Naive thymus-derived CD4-positive, alpha-beta T cell (primary cell): Measurements from ENCODE around the gene PSPH. TPM values are rescaled to one million over a fixed set of nuclear protein-coding genes. Genes with fewer than 3 reads are reported as not detected.

Experiments used
- ATAC-seq: fragments of 150-1000 bp; cut with Tn5 transposase; 2 replicates; pipeline ENCODE4 v1.10.0; 2021; ENCODE audit warnings: mild to moderate bottlenecking, moderate library complexity
- CTCF ChIA-PET: fragments of 350-600 bp; sonication (Branson Sonifier 250); formaldehyde crosslinking; loops from one replicate; lab custom pipeline; 2021; ENCODE audit warnings: antibody characterized with exemption; lab: Charles Lee
- POLR2A ChIA-PET: fragments of 350-600 bp; sonication (Branson Sonifier 250); formaldehyde crosslinking; loops from one replicate; lab custom pipeline; 2021; ENCODE audit warnings: antibody characterized with exemption, inconsistent platforms; lab: Charles Lee
- DNase-seq, 9 donors: peaks; one replicate each; pipeline versions ENCODE4 v3.0.0 to v3.0.0-alpha.2; 2020 to 2022; ENCODE audit warnings: mixed read lengths in 1 of 9
- H3K27ac ChIP-seq: one replicate; pipeline ENCODE4 v1.7.0; 2013; ENCODE audit warnings: mild to moderate bottlenecking, low read depth, low read length, moderate library complexity
- H3K27me3 ChIP-seq, 2 donors: one replicate each; pipeline ENCODE4 v1.7.0; 2013; ENCODE audit warnings: low read length in 2 of 2, mild to moderate bottlenecking in 2 of 2, moderate library complexity in 2 of 2; ENCODE audit not compliant: control insufficient read depth in 2 of 2, insufficient read depth in 2 of 2
- H3K36me3 ChIP-seq, 3 experiments: 1 replicate in 2 of 3; 2 replicates in 1 of 3; pipeline ENCODE4 v1.7.0; 2013; ENCODE audit warnings: low read length in 3 of 3, mild to moderate bottlenecking in 3 of 3, moderate library complexity in 1 of 3; ENCODE audit not compliant: insufficient read depth in 3 of 3, control insufficient read depth in 2 of 3
- H3K4me1 ChIP-seq, 2 donors: one replicate each; pipeline ENCODE4 v1.7.0; 2013; ENCODE audit warnings: low read length in 2 of 2, mild to moderate bottlenecking in 2 of 2, moderate library complexity in 1 of 2; ENCODE audit not compliant: control insufficient read depth in 2 of 2, insufficient read depth in 2 of 2
- H3K4me3 ChIP-seq: 2 replicates; pipeline ENCODE4 v1.7.0; 2013; ENCODE audit warnings: mild to moderate bottlenecking, low read length
- H3K9me3 ChIP-seq, 3 experiments: 1 replicate in 2 of 3; 2 replicates in 1 of 3; pipeline ENCODE4 v1.7.0; 2013; ENCODE audit warnings: low read length in 3 of 3; ENCODE audit not compliant: control insufficient read depth in 2 of 3
- H3K27ac Mint-ChIP-seq, 9 donors: one replicate each; pipeline ENCODE4 v1.8.0; 2020 to 2022; ENCODE audit warnings: mixed read lengths in 9 of 9, mild to moderate bottlenecking in 8 of 9, moderate library complexity in 5 of 9, inconsistent platforms in 2 of 9
- H3K27me3 Mint-ChIP-seq, 5 donors: one replicate each; pipeline ENCODE4 v1.8.0; 2021 to 2022; ENCODE audit warnings: mixed read lengths in 5 of 5, mild to moderate bottlenecking in 1 of 5
- H3K36me3 Mint-ChIP-seq, 5 donors: one replicate each; pipeline ENCODE4 v1.8.0; 2020 to 2022; ENCODE audit warnings: mixed read lengths in 5 of 5, mild to moderate bottlenecking in 3 of 5, inconsistent platforms in 1 of 5
- H3K4me1 Mint-ChIP-seq, 7 donors: one replicate each; pipeline ENCODE4 v1.8.0; 2020 to 2022; ENCODE audit warnings: mixed read lengths in 7 of 7, mild to moderate bottlenecking in 3 of 7, inconsistent platforms in 1 of 7
- H3K4me3 Mint-ChIP-seq, 10 donors: one replicate each; pipeline ENCODE4 v1.8.0; 2020 to 2022; ENCODE audit warnings: mild to moderate bottlenecking in 10 of 10, mixed read lengths in 10 of 10, moderate library complexity in 6 of 10, inconsistent platforms in 2 of 10
- H3K9me3 Mint-ChIP-seq, 11 donors: one replicate each; pipeline ENCODE4 v1.8.0; 2020 to 2022; ENCODE audit warnings: mixed read lengths in 11 of 11, mild to moderate bottlenecking in 4 of 11, inconsistent platforms in 1 of 11, moderate library complexity in 1 of 11
- intact Hi-C, 2 donors: fragments of 100-400 bp; cut with micrococcal nuclease; formaldehyde crosslinking; loops; one replicate each; pipeline ENCODE4 v1.15.1; 2023
- polyA plus RNA-seq, 2 donors: library from polyadenylated mRNA; unstranded; fragments of 300-500 nt; fragmentation: Illumina TruSeq; gene quantifications; one replicate each; pipeline ENCODE4 v1.2.3, GENCODE V29; 2021
- total RNA-seq, 6 experiments: library from RNA in 5 of 6; stranded (reverse) in 5 of 6; gene quantifications; 1 replicate in 5 of 6; 2 replicates in 1 of 6; pipeline ENCODE4 v1.2.3 and lab custom pipeline; 2021 to 2026

PSPH gene
- total and polyA plus RNA-seq, 7 experiments from 2014 or later: 3.5 to 10.4 (median 6.5) TPM

- Mint-ChIP-seq H3K27me3 (peaks cover 0 to 2% (median 0%) of the 10 kb centered on the region in 5 donors), H3K4me3 (peak within 1 kb of the TSS; percentile 83 to 95 (median 92)), H3K4me1 (peaks cover 16 to 37% (median 22%) of the 10 kb centered on the region in 7 donors), H3K36me3 (peaks cover 0 to 24% (median 13%) of the 10 kb centered on the region in 5 donors), H3K9me3 (peaks cover 0 to 4% (median 0%) of the 10 kb centered on the region in 11 donors), H3K27ac (peak within 1 kb of the TSS; percentile 93 to 98 (median 96))
- ChIA-PET CTCF (no interaction called here), POLR2A (interaction anchor here (0.6 to 5.7 kb wide), 8 partner anchors 9 to 186 kb away, joined by 3 to 37 read pairs (median 4); partner anchors contain the start of genes CCT6A, CHCHD2 and PSPH)
- intact Hi-C loops: loop anchor here (1.0 to 5.0 kb wide), 7 partner anchors 10 to 177 kb away; partner anchors contain the start of genes CCT6A (in 2 of the 2), CHCHD2 (in 2 of the 2), PSPH (in 2 of the 2) and MRPS17 (in 1 of the 2)
- peak within 1 kb of the TSS; percentile 88 for H3K27ac ChIP-seq
- no peaks in the 10 kb centered on the region for H3K27me3 ChIP-seq
- peak within 1 kb of the TSS; percentile 98 for H3K4me3 ChIP-seq
- H3K4me1 ChIP-seq: peaks cover 7 to 8% of the 10 kb centered on the region in 2 donors
- ATAC-seq (peak; percentile 96), DNase-seq (peak; percentile 86 to 96 (median 93))
- no peaks in the 10 kb centered on the region for H3K9me3 ChIP-seq
- peaks cover 3 to 47% (median 10%) of the 10 kb centered on the region in 3 experiments for H3K36me3 ChIP-seq
These were observed 12.8 kb upstream of the PSPH start, which contains the start of gene SUMF2 for GRCh38 chr7:56063882-56064625. Gene SUMF2, plus strand, starts transcription at chr7:56064286. Its CDS starts 26 bp downstream, at chr7:56064312.

GRCh38 chr7:56063500-56063881, 12.2 kb upstream of the PSPH start:
- DNase-seq: no peak
- H3K27me3 ChIP-seq: no peaks in the 10 kb centered on the region
- H3K4me3 ChIP-seq: peak overlapping the region; percentile 98
- peak overlapping the region; percentile 88 for H3K27ac ChIP-seq
- no peaks in the 10 kb centered on the region for H3K9me3 ChIP-seq
- intact Hi-C loops: loop anchor here in 1 of 2 donors (5.0 kb wide), 1 partner anchor 176 kb away; the partner anchor contains the start of gene ZNF713
- POLR2A ChIA-PET: interaction anchor here (1.3 to 5.7 kb wide), 4 partner anchors 10 to 100 kb away, joined by 4 to 37 read pairs (median 18); partner anchors contain the start of genes CCT6A, CHCHD2 and PSPH
- Mint-ChIP-seq H3K27me3 (peaks cover 0 to 2% (median 0%) of the 10 kb centered on the region in 5 donors), H3K4me3 (peak overlapping the region in 9 of 10 donors; percentile 83 to 94 (median 92)), H3K4me1 (peaks cover 16 to 39% (median 22%) of the 10 kb centered on the region in 7 donors), H3K36me3 (peaks cover 0 to 22% (median 14%) of the 10 kb centered on the region in 5 donors), H3K27ac (peak overlapping the region; percentile 93 to 98 (median 96)), H3K9me3 (peaks cover 0 to 4% (median 0%) of the 10 kb centered on the region in 11 donors)
- CTCF ChIA-PET: interaction anchor here (0.5 to 1.4 kb wide), 2 partner anchors 11 to 66 kb away, joined by 4 to 7 read pairs; no protein-coding TSS in a partner anchor
- ATAC-seq: no peak
- H3K36me3 ChIP-seq: peaks cover 2 to 46% (median 10%) of the 10 kb centered on the region in 3 experiments
- H3K4me1 ChIP-seq: peaks cover 7 to 8% of the 10 kb centered on the region in 2 donors

DNA sequence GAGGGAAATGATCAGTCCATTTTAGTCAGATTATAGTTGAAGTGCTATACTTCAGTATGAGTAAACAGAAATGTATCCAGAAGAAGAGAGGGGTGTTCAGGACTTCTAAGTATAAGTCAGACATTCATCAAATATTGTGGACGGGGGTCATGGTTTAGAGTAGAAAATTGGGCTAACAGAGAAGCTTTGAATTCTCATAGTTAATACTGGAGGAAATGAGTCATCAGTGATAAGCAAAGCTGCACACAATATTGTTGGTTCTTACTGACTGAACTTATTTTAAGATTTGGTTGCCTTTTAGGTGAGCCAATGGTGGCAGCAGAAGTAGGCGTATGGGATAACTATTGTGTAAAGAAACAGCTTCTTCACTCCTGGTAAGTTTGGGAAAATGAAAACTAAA, 11.1 kb upstream of the PSPH start:
- H3K36me3 Mint-ChIP-seq: peaks cover 0 to 27% (median 16%) of the 10 kb centered on the region in 5 donors
- peaks cover 16 to 46% (median 22%) of the 10 kb centered on the region in 7 donors for H3K4me1 Mint-ChIP-seq
- peak overlapping the region in 5 of 10 donors; percentile 3 to 57 (median 24) for H3K4me3 Mint-ChIP-seq
- H3K27ac Mint-ChIP-seq: peak overlapping the region; percentile 19 to 98 (median 76)
- H3K9me3 Mint-ChIP-seq: peaks cover 0 to 4% (median 0%) of the 10 kb centered on the region in 11 donors
- no peak for ATAC-seq
- CTCF ChIA-PET: interaction anchor here (0.6 to 1.4 kb wide), 2 partner anchors 9 to 12 kb away, joined by 5 to 7 read pairs; no protein-coding TSS in a partner anchor
- H3K27me3 Mint-ChIP-seq: peaks cover 0 to 2% (median 0%) of the 10 kb centered on the region in 5 donors
- Histone ChIP-seq H3K4me1 (peaks cover 7 to 8% of the 10 kb centered on the region in 2 donors), H3K9me3 (no peaks in the 10 kb centered on the region), H3K27me3 (no peaks in the 10 kb centered on the region), H3K4me3 (no peak overlapping the region), H3K36me3 (peaks cover 7 to 55% (median 13%) of the 10 kb centered on the region in 3 experiments), H3K27ac (peak overlapping the region; percentile 88)
- intact Hi-C loops: loop anchor here in 1 of 2 donors (5.0 kb wide), 1 partner anchor 175 kb away; the partner anchor contains the start of gene ZNF713
- POLR2A ChIA-PET: interaction anchor here (0.6 to 5.7 kb wide), 5 partner anchors 8 to 44 kb away, joined by 3 to 37 read pairs (median 6); partner anchors contain the start of genes CCT6A, CHCHD2 and PSPH
- no peak for DNase-seq

- Histone ChIP-seq H3K27me3 (no peaks in the 10 kb centered on the region), H3K4me1 (peaks cover 6 to 9% of the 10 kb centered on the region in 2 donors), H3K36me3 (peaks cover 17 to 52% (median 26%) of the 10 kb centered on the region in 3 experiments), H3K27ac (no peak overlapping the region), H3K9me3 (no peaks in the 10 kb centered on the region), H3K4me3 (no peak overlapping the region)
- H3K27me3 Mint-ChIP-seq: no peaks in the 10 kb centered on the region
- POLR2A ChIA-PET: interaction anchor here (1.1 to 2.9 kb wide), 2 partner anchors 9 to 11 kb away, joined by 6 to 16 read pairs; partner anchors contain the start of gene SUMF2
- peak overlapping the region in 4 of 10 donors; percentile 12 to 95 (median 37) for H3K4me3 Mint-ChIP-seq
- ATAC-seq: no peak
- peaks cover 26 to 55% (median 47%) of the 10 kb centered on the region in 7 donors for H3K4me1 Mint-ChIP-seq
- CTCF ChIA-PET: interaction anchor here (0.8 to 1.9 kb wide), 3 partner anchors 19 to 50 kb away, joined by 3 to 7 read pairs (median 5); no protein-coding TSS in a partner anchor
- peaks cover 5 to 18% (median 15%) of the 10 kb centered on the region in 5 donors for H3K36me3 Mint-ChIP-seq
- peaks cover 0 to 2% (median 0%) of the 10 kb centered on the region in 11 donors for H3K9me3 Mint-ChIP-seq
- peak overlapping the region in 5 of 9 donors; percentile 31 to 78 (median 48) for H3K27ac Mint-ChIP-seq
- no peak for DNase-seq
- intact Hi-C loops: loop anchor here (5.0 kb wide), 2 partner anchors 482 to 1297 kb away; partner anchors contain the start of genes SEC61G (in 2 of the 2) and VOPP1 (in 2 of the 2)
These were observed 2.7 kb upstream of the PSPH start for GRCh38 chr7:56053993-56054392.

GRCh38 chr7:56053379-56053778, 2.1 kb upstream of the PSPH start:
- H3K4me1 Mint-ChIP-seq: peaks cover 26 to 57% (median 47%) of the 10 kb centered on the region in 7 donors
- no peak for DNase-seq
- CTCF ChIA-PET: interaction anchor here (0.8 to 1.9 kb wide), 3 partner anchors 20 to 49 kb away, joined by 3 to 7 read pairs (median 5); no protein-coding TSS in a partner anchor
- H3K36me3 Mint-ChIP-seq: peaks cover 5 to 16% (median 13%) of the 10 kb centered on the region in 5 donors
- Histone ChIP-seq H3K27me3 (no peaks in the 10 kb centered on the region), H3K27ac (peak overlapping the region; percentile 91), H3K4me1 (peaks cover 6 to 9% of the 10 kb centered on the region in 2 donors), H3K36me3 (peaks cover 17 to 47% (median 23%) of the 10 kb centered on the region in 3 experiments), H3K4me3 (no peak overlapping the region), H3K9me3 (no peaks in the 10 kb centered on the region)
- H3K27me3 Mint-ChIP-seq: no peaks in the 10 kb centered on the region
- POLR2A ChIA-PET: interaction anchor here (1.1 to 2.9 kb wide), 2 partner anchors 9 to 11 kb away, joined by 6 to 16 read pairs; partner anchors contain the start of gene SUMF2
- H3K27ac Mint-ChIP-seq: peak overlapping the region in 6 of 9 donors; percentile 43 to 78 (median 55)
- peak overlapping the region; percentile 16 to 95 (median 70) for H3K4me3 Mint-ChIP-seq
- no peak for ATAC-seq
- intact Hi-C loops: loop anchor here (5.0 kb wide), 2 partner anchors 481 to 1296 kb away; partner anchors contain the start of genes SEC61G (in 2 of the 2) and VOPP1 (in 2 of the 2)
- H3K9me3 Mint-ChIP-seq: peaks cover 0 to 2% (median 0%) of the 10 kb centered on the region in 11 donors
